PFSK-1 (cell line): Measurements from ENCODE around the gene AATF.

ENCODE experiments used
- FOXP2 ChIP-seq: optimal IDR thresholded peaks from 2 replicates; pipeline ENCODE3; 2011; ENCODE audit warnings: borderline replicate concordance, control low read depth, inconsistent platforms; ENCODE audit not compliant: insufficient read depth; ENCODE audit errors: extremely low read length, extremely low read depth
- POLR2AphosphoS5 ChIP-seq: IDR thresholded peaks from 2 replicates; pipeline ENCODE4 v1.6.1; 2012; ENCODE audit warnings: low read depth, mild to moderate bottlenecking, control low read depth, low read length, moderate library complexity
- SIN3A ChIP-seq: IDR thresholded peaks from 2 replicates; pipeline ENCODE4 v1.6.1; 2012; ENCODE audit warnings: mild to moderate bottlenecking, low read length, moderate library complexity, borderline replicate concordance; ENCODE audit not compliant: insufficient read depth
- TAF1 ChIP-seq: IDR thresholded peaks from 2 replicates; pipeline ENCODE4 v1.6.1; 2012; ENCODE audit warnings: low read length, control low read depth, borderline replicate concordance; ENCODE audit not compliant: insufficient read depth
- TF ChIP-seq, protein P1 (sequence below), 2 experiments: IDR thresholded peaks; 2 replicates each; pipeline versions ENCODE4 v1.6.1 to v1.8.0; 2011 to 2012; ENCODE audit warnings: low read depth in 2 of 2, low read length in 2 of 2, control low read depth in 1 of 2, inconsistent platforms in 1 of 2, mild to moderate bottlenecking in 1 of 2, moderate library complexity in 1 of 2; ENCODE audit not compliant: insufficient read depth in 1 of 2

The AATF gene

DNA sequence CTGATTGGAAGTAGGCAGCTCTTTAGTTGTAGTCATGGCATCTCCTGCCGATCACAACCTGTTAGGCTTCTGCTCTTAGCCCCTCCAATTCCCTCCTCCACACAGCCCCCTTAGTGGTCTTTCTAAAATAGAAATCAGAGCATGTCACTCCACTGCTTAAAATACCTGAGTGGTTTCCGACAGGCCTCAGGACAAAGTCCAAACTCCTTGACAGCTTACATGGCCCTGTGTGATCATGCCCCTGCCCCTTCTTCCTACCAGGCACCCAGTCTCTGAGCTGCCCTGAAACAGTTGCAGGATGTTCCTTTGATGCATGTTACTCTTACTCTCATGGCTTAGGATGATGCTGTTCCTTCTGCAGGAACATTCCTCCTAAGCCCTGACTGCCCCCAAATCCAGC is 147.3 kb downstream of the AATF start:
- TF ChIP-seq SIN3A (no peak), FOXP2 (no peak), POLR2AphosphoS5 (no peak), TAF1 (no peak)
- TF ChIP-seq, protein P1, sequence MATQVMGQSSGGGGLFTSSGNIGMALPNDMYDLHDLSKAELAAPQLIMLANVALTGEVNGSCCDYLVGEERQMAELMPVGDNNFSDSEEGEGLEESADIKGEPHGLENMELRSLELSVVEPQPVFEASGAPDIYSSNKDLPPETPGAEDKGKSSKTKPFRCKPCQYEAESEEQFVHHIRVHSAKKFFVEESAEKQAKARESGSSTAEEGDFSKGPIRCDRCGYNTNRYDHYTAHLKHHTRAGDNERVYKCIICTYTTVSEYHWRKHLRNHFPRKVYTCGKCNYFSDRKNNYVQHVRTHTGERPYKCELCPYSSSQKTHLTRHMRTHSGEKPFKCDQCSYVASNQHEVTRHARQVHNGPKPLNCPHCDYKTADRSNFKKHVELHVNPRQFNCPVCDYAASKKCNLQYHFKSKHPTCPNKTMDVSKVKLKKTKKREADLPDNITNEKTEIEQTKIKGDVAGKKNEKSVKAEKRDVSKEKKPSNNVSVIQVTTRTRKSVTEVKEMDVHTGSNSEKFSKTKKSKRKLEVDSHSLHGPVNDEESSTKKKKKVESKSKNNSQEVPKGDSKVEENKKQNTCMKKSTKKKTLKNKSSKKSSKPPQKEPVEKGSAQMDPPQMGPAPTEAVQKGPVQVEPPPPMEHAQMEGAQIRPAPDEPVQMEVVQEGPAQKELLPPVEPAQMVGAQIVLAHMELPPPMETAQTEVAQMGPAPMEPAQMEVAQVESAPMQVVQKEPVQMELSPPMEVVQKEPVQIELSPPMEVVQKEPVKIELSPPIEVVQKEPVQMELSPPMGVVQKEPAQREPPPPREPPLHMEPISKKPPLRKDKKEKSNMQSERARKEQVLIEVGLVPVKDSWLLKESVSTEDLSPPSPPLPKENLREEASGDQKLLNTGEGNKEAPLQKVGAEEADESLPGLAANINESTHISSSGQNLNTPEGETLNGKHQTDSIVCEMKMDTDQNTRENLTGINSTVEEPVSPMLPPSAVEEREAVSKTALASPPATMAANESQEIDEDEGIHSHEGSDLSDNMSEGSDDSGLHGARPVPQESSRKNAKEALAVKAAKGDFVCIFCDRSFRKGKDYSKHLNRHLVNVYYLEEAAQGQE (IDR thresholded peaks at IDR 0.05; ENCODE audit: insufficient read depth in 1 of 2, low read depth in 2 of 2, low read length in 2 of 2) = no peak

DNA sequence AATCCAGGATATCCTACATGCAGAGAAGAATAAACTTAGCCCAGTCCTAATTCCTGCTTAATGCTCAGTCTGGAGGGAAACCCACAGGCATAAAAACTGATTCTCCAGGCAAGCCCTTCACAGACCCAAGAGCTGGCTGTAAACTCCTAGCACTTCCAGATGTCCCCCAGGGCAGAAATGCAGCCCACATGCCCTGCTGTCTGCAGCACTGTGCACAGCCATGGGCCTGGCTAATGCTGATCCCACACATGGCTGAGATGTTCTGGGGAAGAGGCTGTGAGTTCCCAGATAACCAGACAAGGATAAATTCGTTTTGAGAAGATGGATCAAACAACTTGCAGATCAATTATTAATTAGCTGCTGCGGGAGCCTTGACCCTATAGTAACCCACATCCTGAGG is 148.4 kb downstream of the AATF start:
- TF ChIP-seq FOXP2 = no peak
- no peak for TF ChIP-seq SIN3A
- TF ChIP-seq, protein P1 (IDR thresholded peaks at IDR 0.05; ENCODE audit: insufficient read depth in 1 of 2, low read depth in 2 of 2, low read length in 2 of 2) = no peak
- no peak for TF ChIP-seq TAF1
- no peak for TF ChIP-seq POLR2AphosphoS5

DNA sequence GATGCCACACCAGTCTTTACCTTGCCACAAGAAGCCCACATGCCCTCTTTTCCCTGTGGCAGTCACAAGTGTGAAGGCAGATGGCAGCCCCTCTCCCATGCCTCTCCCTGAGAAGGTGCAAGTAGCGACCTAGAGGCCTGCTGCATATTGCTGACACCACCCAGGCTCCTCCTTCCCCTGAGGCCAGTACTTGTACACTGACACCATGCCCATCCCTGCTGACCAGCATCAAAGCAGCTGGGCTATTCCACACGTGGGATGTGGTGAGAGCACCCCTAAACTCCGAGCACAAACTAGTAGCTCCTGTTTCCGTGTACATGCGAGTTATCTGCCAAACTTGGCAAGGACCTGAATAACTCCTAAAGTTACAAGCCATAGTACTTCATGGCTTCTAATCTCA is 149.4 kb downstream of the AATF start:
- no peak for TF ChIP-seq POLR2AphosphoS5
- TF ChIP-seq, protein P1 (IDR thresholded peaks at IDR 0.05; ENCODE audit: insufficient read depth in 1 of 2, low read depth in 2 of 2, low read length in 2 of 2) = no peak

DNA sequence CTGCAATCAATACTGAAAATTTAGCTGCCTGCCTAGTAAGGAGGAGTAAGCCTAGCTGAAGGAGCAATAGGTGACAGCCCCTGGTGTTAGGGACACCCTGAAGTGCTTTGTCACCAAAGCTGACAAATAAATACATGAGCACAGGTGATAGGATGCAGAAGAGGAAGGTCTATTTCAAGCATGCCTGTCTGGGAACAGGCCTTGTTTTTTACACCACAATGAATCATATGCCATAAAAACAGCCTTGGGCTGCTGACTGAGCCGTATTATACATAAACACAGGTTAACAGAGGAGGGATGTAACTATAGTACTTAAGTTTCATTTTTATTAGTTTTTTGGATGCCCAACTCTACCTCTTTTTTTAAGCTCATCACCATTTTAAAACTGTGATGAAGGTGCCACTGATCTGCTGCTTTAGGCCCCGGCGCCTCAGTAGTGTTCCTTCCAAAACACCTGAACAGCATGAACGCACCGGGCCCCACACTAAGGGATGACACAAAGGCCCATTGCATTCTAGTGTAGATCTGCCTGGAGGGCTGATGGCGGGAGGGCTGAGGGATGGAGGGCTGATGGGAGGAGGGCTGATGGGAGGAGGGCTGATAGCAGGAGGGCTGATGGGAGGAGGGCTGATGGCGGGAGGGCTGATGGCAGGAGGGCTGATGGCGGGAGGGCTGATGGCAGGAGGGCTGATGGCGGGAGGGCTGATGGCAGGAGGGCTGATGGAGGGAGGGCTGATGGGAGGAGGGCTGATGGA is 150.3 kb downstream of the AATF start:
- no peak for TF ChIP-seq SIN3A
- TF ChIP-seq, protein P1 (IDR thresholded peaks at IDR 0.05; ENCODE audit: insufficient read depth in 1 of 2, low read depth in 2 of 2, low read length in 2 of 2) = no peak
- no peak for TF ChIP-seq TAF1
- TF ChIP-seq POLR2AphosphoS5 = no peak
- no peak for TF ChIP-seq FOXP2

DNA sequence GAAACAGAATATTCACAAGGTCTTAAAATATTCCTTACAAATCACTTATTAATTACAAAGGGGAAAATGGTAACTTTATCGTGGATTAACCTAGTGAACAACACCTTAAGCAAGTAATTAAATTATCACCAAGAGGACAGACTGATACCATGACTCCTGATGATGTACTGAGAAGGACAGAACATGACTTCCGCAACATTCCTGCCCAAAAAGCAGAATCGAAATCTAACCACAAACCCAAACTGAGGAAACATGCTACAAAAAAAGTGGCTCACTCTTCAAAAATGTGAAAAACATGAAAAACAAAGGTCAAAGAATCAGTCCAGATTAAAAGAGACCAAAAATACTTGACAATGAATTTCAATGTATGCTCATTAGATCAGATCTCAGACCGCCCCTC is 151.5 kb downstream of the AATF start:
- no peak for TF ChIP-seq SIN3A
- TF ChIP-seq, protein P1 (IDR thresholded peaks at IDR 0.05; ENCODE audit: insufficient read depth in 1 of 2, low read depth in 2 of 2, low read length in 2 of 2) = no peak
- TF ChIP-seq POLR2AphosphoS5 = no peak
- no peak for TF ChIP-seq TAF1
- TF ChIP-seq FOXP2 = no peak
